HL-60 (cell line): ENCODE measurements around the gene HS1BP3.

Experiments
- DNase-seq, 2 experiments: peaks; one replicate each; pipeline ENCODE4 v3.0.0-alpha.2; 2010 to 2020; ENCODE audit warnings: low read depth in 1 of 2, low spot score in 1 of 2
- H3K27ac ChIP-seq: fragments of 250-450 bp; sonication (Bioruptor Pico); replicated peaks from 2 replicates; pipeline ENCODE4 v1.5.1; 2020; ENCODE audit warnings: mild to moderate bottlenecking, moderate library complexity
- H3K27me3 ChIP-seq: fragments of 250-450 bp; sonication (Bioruptor Pico); 2 replicates; pipeline ENCODE4 v1.5.1; 2021; ENCODE audit warnings: mild to moderate bottlenecking, moderate library complexity; ENCODE audit not compliant: insufficient read depth, poor library complexity, severe bottlenecking
- H3K4me3 ChIP-seq: replicated peaks from 2 replicates; pipeline ENCODE4 v1.5.1; 2011; ENCODE audit warnings: mild to moderate bottlenecking, control low read depth, low read length; ENCODE audit not compliant: insufficient read depth
- GABPA ChIP-seq: IDR thresholded peaks from 2 replicates; pipeline ENCODE4 v1.6.1; 2012; ENCODE audit warnings: low read depth
- POLR2AphosphoS5 ChIP-seq: IDR thresholded peaks from 2 replicates; pipeline ENCODE4 v1.6.1; 2012; ENCODE audit warnings: low read depth
- SPI1 ChIP-seq: IDR thresholded peaks from 2 replicates; pipeline ENCODE4 v1.6.1; 2012; ENCODE audit warnings: low read depth, mild to moderate bottlenecking, borderline replicate concordance
- TF ChIP-seq, protein P1 (sequence below): IDR thresholded peaks from one replicate; pipeline ENCODE4 v1.5.1; 2011; ENCODE audit warnings: low read length, control low read depth, inconsistent platforms; ENCODE audit not compliant: insufficient read depth
- TF ChIP-seq, protein P2 (sequence below): IDR thresholded peaks from 2 replicates; pipeline ENCODE4 v1.6.1; 2012; ENCODE audit warnings: low read depth; ENCODE audit not compliant: insufficient replicate concordance

The HS1BP3 gene

DNA sequence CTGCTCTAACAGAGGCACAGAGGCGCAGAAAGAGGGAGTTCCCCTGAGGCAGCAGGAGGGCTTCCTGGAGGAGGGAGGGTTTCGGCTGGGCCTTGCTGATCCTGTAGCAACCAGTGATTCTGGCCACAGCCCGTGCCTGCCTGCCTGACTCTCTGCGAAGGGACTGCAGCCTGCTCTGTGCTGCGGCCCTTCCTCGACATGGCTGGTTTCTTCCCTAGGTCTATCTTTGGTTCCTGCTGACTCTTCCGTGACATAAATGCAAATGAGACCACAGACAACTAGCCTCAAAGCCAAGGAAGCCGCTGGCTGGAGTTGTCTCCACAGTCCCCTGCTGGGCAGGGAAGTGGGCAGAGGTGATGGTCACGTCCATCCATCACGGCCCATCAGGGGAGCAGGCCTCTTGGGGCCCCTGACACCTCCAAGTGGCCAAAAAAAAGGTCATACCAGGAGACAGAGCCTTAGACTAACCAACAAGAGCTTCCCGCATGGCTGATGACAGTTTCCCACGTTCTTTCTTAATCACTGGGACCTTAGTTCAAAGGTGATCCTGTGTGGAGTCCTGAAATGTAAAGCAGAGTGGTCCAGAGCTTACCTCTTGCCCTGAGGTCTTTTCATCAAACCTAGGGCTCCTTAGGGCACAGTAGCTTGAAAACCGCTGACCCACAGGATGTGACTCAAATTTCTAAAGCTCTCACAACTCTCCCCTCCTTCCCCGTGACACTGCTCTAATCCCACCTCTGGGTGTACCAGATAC is 55.3 kb downstream of the HS1BP3 start:
- H3K27me3 ChIP-seq, result peaks cover 2% of the 10 kb centered on the region
- TF ChIP-seq, protein P1, sequence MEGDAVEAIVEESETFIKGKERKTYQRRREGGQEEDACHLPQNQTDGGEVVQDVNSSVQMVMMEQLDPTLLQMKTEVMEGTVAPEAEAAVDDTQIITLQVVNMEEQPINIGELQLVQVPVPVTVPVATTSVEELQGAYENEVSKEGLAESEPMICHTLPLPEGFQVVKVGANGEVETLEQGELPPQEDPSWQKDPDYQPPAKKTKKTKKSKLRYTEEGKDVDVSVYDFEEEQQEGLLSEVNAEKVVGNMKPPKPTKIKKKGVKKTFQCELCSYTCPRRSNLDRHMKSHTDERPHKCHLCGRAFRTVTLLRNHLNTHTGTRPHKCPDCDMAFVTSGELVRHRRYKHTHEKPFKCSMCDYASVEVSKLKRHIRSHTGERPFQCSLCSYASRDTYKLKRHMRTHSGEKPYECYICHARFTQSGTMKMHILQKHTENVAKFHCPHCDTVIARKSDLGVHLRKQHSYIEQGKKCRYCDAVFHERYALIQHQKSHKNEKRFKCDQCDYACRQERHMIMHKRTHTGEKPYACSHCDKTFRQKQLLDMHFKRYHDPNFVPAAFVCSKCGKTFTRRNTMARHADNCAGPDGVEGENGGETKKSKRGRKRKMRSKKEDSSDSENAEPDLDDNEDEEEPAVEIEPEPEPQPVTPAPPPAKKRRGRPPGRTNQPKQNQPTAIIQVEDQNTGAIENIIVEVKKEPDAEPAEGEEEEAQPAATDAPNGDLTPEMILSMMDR, result no peak
- TF ChIP-seq POLR2AphosphoS5 (no peak), GABPA (no peak), SPI1 (no peak)
- TF ChIP-seq, protein P2, sequence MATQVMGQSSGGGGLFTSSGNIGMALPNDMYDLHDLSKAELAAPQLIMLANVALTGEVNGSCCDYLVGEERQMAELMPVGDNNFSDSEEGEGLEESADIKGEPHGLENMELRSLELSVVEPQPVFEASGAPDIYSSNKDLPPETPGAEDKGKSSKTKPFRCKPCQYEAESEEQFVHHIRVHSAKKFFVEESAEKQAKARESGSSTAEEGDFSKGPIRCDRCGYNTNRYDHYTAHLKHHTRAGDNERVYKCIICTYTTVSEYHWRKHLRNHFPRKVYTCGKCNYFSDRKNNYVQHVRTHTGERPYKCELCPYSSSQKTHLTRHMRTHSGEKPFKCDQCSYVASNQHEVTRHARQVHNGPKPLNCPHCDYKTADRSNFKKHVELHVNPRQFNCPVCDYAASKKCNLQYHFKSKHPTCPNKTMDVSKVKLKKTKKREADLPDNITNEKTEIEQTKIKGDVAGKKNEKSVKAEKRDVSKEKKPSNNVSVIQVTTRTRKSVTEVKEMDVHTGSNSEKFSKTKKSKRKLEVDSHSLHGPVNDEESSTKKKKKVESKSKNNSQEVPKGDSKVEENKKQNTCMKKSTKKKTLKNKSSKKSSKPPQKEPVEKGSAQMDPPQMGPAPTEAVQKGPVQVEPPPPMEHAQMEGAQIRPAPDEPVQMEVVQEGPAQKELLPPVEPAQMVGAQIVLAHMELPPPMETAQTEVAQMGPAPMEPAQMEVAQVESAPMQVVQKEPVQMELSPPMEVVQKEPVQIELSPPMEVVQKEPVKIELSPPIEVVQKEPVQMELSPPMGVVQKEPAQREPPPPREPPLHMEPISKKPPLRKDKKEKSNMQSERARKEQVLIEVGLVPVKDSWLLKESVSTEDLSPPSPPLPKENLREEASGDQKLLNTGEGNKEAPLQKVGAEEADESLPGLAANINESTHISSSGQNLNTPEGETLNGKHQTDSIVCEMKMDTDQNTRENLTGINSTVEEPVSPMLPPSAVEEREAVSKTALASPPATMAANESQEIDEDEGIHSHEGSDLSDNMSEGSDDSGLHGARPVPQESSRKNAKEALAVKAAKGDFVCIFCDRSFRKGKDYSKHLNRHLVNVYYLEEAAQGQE, result no peak
- DNase-seq, result no peak
- no peak overlapping the region for H3K27ac ChIP-seq
- no peak overlapping the region for H3K4me3 ChIP-seq

DNA sequence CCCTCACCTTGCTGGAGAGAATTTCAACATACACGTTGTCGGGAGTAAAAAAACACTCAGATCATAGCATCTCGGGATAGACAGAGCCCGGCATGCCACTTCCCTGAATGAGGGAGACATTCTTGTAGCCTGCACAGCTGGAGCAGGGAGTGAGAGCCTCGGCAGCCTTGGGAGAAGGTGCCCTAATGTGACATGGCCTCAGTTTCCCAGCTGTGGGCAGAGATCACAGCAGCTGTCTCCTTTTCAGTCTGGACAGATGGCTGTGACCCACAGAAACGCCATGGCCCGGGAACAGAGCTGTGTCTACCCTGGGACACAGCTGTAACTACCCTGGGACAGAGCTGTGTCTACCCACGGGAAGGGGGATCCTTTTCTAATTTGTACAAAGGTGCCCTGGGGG is 55.9 kb downstream of the HS1BP3 start:
- no peak for DNase-seq
- H3K4me3 ChIP-seq, result no peak overlapping the region
- TF ChIP-seq, protein P1, result no peak
- no peak for TF ChIP-seq SPI1
- no peak for TF ChIP-seq GABPA
- TF ChIP-seq POLR2AphosphoS5, result no peak
- TF ChIP-seq, protein P2, result no peak
- no peak overlapping the region for H3K27ac ChIP-seq
- H3K27me3 ChIP-seq, result no peaks in the 10 kb centered on the region

DNA sequence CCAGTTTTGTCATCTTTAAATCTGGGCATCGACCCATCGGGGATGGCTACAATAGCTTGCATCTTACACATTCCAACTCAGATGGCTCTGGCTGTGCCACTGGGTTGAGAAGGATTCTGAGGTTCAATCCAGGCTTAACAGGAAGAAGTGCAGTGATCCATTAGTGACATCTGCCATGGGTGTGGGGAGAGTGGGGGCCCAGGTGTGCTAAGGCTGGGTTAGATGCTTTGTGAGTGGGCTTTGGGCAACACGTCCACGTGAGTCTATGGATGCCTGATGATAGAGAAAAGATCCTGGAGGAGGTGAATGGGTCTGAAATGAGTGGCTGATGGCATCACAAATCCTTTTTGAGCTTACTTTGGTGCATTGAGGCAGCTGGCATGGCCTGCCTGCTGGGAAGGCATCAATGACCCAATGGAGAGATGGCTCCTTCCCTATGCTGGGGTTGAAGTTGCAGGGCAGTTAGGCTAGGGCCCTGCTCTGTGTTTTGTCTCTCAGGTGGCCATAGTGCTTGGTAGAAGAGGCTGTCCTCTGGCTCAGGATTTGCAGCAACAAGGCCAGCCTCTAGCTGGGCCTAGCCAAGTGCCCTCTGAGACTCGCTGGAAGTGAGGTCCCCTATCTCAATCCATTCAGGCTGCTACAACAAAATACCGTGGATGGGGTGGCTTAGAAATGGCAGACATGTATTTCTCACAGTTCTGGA is 56.7 kb downstream of the HS1BP3 start:
- no peak overlapping the region for H3K4me3 ChIP-seq
- H3K27me3 ChIP-seq, result no peaks in the 10 kb centered on the region
- TF ChIP-seq, protein P1, result no peak
- TF ChIP-seq, protein P2, result no peak
- TF ChIP-seq GABPA, result no peak
- TF ChIP-seq SPI1, result no peak
- no peak for TF ChIP-seq POLR2AphosphoS5
- no peak for DNase-seq
- no peak overlapping the region for H3K27ac ChIP-seq
